Endometrial microvascular endothelial cells (primary cell): Measurements from ENCODE around the gene PALS1. TPM values are rescaled to one million over a fixed set of nuclear protein-coding genes. Genes with fewer than 3 reads are reported as not detected.
"Not testable (repeated sequence)": the region's sequence is repeated elsewhere in the genome, so short reads cannot be mapped to it uniquely, and the experiment has no call there.

Source experiments
- in situ Hi-C: cut with HindIII; loops from 2 replicates; pipeline ENCODE4 v1.10.0; 2017; ENCODE audit warnings: low sequenced_read_pairs, low pct_unique_long_range_greater_than_20kb; ENCODE audit errors: inconsistent ontology term
- total RNA-seq: library from RNA; depleted of rRNA; stranded (reverse); fragments of >200 nt; gene quantifications from one replicate; pipeline ENCODE4 v1.2.3, GENCODE V29; 2015; ENCODE audit errors: inconsistent ontology term

PALS1 gene
- total RNA-seq, 1 donor from 2014 or later = 18.2 TPM

- in situ Hi-C loops = no loop called here
These were observed 10.5 kb downstream of the PALS1 start for GRCh38 chr14:67251573-67252226.

- in situ Hi-C loops = no loop called here
These were observed 11.9 kb downstream of the PALS1 start for GRCh38 chr14:67253076-67253635.

GRCh38 chr14:67257906-67258305 is 16.7 kb downstream of the PALS1 start:
- in situ Hi-C loops = no loop called here

GRCh38 chr14:67260965-67261364 is 19.7 kb downstream of the PALS1 start:
- in situ Hi-C loops = no loop called here

DNA sequence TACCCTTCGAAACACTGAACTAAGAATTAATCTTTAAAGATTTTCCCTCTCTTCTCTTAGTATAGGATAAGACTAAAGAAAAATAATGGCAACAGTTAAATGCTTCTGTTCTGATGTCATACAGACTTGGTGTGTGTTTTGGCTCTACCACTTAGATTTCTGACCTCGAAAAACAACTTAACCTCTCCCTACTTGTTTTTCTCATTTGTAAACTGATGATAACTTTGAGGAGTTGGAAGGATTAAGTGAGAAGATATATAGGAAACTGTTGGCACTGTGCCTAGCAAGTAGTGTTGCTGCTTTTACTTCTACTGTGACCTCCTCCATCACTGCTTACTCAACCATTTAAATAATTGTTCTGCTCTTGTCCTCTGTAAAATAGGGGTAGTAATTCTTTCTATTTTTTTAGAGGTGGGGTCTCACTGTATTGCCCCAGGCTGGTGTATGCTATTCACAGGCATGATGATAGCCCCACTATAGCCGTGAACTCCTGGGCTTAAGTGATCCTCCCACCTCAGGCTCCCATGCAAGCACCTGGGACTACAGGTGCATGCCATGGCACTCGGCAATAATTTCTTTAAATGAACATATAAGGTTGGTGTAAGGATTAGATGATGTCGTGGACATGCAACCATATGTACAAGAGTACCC is 22.4 kb downstream of the PALS1 start:
- in situ Hi-C loops = no loop called here

- in situ Hi-C loops = no loop called here
These were observed 23.9 kb downstream of the PALS1 start for GRCh38 chr14:67265131-67265530.

GRCh38 chr14:67267576-67268328 is 26.5 kb downstream of the PALS1 start:
- in situ Hi-C loops = no loop called here

GRCh38 chr14:67268426-67269150 is 27.4 kb downstream of the PALS1 start:
- in situ Hi-C loops = no loop called here

DNA sequence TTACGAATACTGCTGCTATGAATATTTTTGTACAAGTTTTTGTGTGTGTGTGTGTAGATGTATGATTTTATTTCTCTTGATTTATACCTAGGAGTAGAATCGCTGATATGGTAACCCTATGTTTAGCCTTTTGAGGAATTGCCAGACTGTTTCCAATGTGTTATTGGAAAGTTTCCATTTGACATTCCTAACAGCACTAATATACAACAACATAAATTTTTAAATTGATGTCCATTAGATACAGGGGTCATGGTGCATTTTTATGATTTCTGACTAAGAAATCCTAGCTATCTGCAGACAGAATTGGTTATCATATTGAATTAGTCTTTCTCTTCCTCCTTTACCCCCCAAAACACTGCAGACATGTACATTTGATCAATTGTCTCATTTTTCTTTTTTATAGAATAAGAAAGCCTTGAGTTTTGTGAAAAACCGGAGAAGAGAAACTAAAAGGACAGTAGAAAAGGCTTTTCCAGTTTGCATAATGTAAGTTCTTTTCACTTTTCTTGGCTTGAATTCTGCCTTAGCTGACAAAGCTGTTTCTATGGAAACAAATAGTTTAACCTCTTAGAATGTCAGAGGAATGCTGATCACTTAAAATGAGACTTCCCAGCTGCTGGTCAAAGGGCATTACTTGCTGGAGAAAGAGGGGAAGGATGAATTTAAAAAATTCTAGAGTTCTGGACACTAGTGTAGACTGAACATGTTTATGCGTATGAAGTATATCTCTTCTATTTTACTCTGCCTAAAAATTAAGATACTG is 28.2 kb downstream of the PALS1 start:
- in situ Hi-C loops = no loop called here

DNA sequence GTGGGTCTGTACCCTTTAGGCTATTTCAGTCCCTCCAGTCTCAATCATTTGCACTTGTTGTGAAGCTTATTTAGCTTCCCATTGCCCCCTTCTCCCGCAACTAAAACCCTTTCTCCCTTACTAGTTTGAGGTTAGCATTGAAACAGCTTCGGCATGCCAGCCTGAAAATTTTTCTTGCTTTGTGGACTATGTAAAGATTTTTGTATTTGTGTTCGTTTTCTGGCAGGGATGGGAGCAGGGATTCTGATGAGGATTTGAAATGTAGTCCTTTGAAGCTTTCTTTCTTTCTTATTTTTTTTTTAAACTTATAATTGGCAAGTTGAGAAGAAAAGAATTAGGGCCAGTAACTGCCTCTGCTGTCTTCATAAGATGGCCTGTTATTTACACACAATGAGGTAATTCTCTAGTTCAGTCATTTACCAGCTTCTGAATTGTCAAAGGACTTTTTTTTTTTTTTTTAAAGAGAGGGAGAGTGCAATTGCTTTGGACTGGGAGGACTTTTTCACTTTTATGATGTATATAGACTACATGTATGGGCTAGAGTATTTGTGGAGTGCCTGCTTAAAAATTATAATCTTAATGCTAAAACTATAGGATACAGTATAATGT is 29.0 kb downstream of the PALS1 start:
- in situ Hi-C loops = no loop called here

DNA sequence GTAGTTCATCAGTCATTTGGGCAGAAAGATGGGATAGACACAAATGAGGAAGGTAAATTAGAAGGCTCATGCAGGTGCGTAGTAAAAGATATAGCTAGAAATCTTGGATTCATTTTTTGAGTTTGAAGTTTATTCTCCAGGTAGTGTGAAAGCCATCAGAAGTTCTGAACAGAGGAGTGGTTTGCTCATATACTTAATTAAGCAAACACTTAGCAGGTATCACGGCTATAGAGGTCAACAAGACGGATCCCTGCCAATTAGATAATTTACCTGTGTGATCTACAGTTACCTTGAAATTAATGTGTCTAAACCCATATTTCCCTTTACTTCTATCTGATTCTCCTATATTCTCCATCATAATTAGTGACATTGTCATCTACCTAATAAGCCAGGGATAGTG is 29.7 kb downstream of the PALS1 start:
- in situ Hi-C loops = no loop called here

GRCh38 chr14:67273281-67273680 is 32.0 kb downstream of the PALS1 start:
- in situ Hi-C loops = not testable (repeated sequence)

DNA sequence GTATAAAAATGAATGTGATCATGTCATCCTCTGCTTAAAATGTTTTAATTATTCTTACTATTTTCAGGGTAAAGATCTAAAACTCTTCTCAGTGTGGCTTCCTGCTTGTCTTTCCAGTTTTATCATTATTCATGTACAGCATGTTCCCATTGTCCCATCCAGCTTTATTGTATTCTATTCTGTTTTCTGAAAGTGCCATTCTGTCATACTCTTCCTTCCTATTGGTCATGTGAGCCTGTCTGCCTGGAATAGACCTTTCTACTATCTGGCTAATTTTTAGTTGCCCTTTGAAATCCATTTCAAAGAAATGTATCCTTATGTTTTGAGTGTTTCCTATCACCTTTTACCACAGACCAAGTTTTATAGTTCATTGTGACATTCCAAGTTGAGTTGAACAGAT is 34.9 kb downstream of the PALS1 start:
- in situ Hi-C loops = no loop called here

DNA sequence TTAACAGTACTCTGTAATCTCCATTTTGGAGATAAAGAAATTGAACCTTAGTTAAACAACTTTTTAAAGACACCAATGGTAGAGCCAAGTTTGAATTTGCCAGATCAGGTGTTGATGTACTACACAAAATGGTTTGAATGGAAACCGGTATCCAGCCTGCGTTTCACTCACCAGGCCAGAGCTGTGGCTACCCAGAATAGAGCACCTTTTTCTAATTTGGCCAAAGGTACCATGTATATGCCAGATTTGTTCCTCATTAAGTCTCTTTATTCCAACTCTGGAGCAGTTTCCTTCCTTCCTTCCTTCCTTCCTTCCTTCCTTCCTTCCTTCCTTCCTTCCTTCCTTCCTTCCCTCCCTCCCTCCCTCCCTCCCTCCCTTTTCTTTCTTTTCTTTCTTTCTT is 39.3 kb downstream of the PALS1 start:
- in situ Hi-C loops = no loop called here

DNA sequence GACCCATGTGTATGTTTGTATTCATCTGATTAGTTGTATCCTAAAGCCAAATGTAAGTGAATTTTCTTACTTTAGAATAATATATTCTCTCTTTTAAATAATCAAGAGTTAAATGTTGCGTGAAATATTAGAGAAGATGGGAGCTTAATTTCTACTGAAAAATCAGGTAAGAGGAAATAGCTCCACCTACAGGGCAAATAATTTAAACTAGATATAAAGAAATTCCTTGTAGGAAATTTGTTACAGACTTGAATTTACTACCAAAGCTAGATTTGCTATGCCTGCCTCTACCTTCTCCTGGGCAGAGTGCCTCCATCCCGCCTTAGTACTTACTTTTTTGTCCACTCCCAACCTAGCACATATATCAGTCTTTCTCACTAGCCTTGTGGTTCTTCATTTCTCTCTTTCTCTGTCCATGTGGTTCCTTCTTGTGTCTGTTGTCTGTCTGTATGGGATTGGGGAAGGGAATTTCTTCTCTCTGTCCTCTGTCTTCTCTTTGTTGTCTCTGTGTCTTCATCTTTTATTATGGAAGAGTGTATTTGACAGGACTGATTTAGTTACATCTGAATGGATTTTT is 44.7 kb downstream of the PALS1 start:
- in situ Hi-C loops = no loop called here
